Endothelial cell of umbilical vein (primary cell): ENCODE data around the gene PCDHGA5. TPM values are rescaled to one million over a fixed set of nuclear protein-coding genes. Genes with fewer than 3 reads are reported as not detected.

Experiments used
- BruUV-seq: library from RNA; stranded (reverse); fragments of 400-500 nt; replicated peaks from 2 replicates; lab custom pipeline; 2021; lab: Mats Ljungman, UMichigan
- CTCF ChIA-PET: fragments of 300-600, 350-600 bp; sonication (Branson Sonifier 250); formaldehyde crosslinking; loops from one replicate; lab custom pipeline; 2021; ENCODE audit warnings: antibody characterized with exemption, inconsistent platforms; lab: Charles Lee
- POLR2A ChIA-PET: fragments of 300-600, 350-600 bp; sonication (Branson Sonifier 250); formaldehyde crosslinking; loops from one replicate; lab custom pipeline; 2021; ENCODE audit warnings: antibody characterized with exemption, inconsistent platforms; lab: Charles Lee
- DNase-seq: peaks from one replicate; pipeline ENCODE4 v3.0.0-alpha.2; 2011; ENCODE audit warnings: low read depth, low spot score
- FAIRE-seq: peaks from 2 replicates; lab custom pipeline; 2011; peaks lifted over from hg19 to GRCh38; lab: Jason Lieb, UNC
- H2AFZ ChIP-seq: 2 replicates; pipeline ENCODE4 v1.6.0; 2012; ENCODE audit warnings: low read depth, low read length, control low read depth, inconsistent platforms
- H3K27ac ChIP-seq: 2 replicates; pipeline ENCODE4 v1.5.1; 2011; ENCODE audit warnings: low read depth, mild to moderate bottlenecking, control low read depth, low read length, moderate library complexity; ENCODE audit not compliant: insufficient read depth
- H3K27me3 ChIP-seq, 2 experiments: 2 replicates each; pipeline versions ENCODE4 v1.6.0 to v1.6.1; 2011; ENCODE audit warnings: low read length in 2 of 2, mixed read lengths in 1 of 2; ENCODE audit not compliant: control insufficient read depth in 2 of 2, insufficient read depth in 2 of 2
- H3K36me3 ChIP-seq, 2 experiments: 2 replicates in 1 of 2; 3 replicates in 1 of 2; pipeline ENCODE4 v1.5.1; 2011; ENCODE audit warnings: low read length in 2 of 2, mild to moderate bottlenecking in 1 of 2, moderate library complexity in 1 of 2; ENCODE audit not compliant: control insufficient read depth in 2 of 2, insufficient read depth in 2 of 2; ENCODE audit errors: extremely low read depth in 1 of 2
- H3K4me1 ChIP-seq: 3 replicates; pipeline ENCODE4 v1.5.1; 2011; ENCODE audit warnings: mild to moderate bottlenecking, low read length; ENCODE audit not compliant: control insufficient read depth, insufficient read depth; ENCODE audit errors: extremely low read depth
- H3K4me2 ChIP-seq: 2 replicates; pipeline ENCODE4 v1.6.1; 2011; ENCODE audit warnings: low read length, control low read depth, mixed read lengths; ENCODE audit not compliant: insufficient read depth
- H3K4me3 ChIP-seq, 3 experiments: fragments of 200-600 bp in 1 of 3; sonication (generic), shearing (Covaris generic) in 1 of 3; replicated peaks in 1 of 3; 2 replicates each; pipeline ENCODE4 v1.5.1; 2011 to 2016; ENCODE audit warnings: control low read depth in 3 of 3, low read length in 3 of 3, mild to moderate bottlenecking in 2 of 3, inconsistent platforms in 1 of 3, low read depth in 1 of 3, moderate library complexity in 1 of 3; ENCODE audit not compliant: insufficient read depth in 1 of 3
- H3K79me2 ChIP-seq: 2 replicates; pipeline ENCODE4 v1.6.0; 2012; ENCODE audit warnings: low read length, inconsistent platforms; ENCODE audit not compliant: control insufficient read depth, insufficient read depth
- H3K9ac ChIP-seq: replicated peaks from 2 replicates; pipeline ENCODE3; 2011; ENCODE audit warnings: low read length, control low read depth; ENCODE audit not compliant: insufficient read depth; ENCODE audit errors: extremely low read depth
- H3K9me1 ChIP-seq: replicated peaks from 3 replicates; pipeline ENCODE4 v1.6.0; 2011; ENCODE audit warnings: mild to moderate bottlenecking, low read length; ENCODE audit not compliant: control insufficient read depth, insufficient read depth; ENCODE audit errors: extremely low read depth
- H3K9me3 ChIP-seq: replicated peaks from 2 replicates; pipeline ENCODE4 v1.5.1; 2012; ENCODE audit warnings: low read length, inconsistent platforms; ENCODE audit not compliant: control insufficient read depth, insufficient read depth
- H4K20me1 ChIP-seq: replicated peaks from 2 replicates; pipeline ENCODE3; 2011; ENCODE audit warnings: mild to moderate bottlenecking, low read length; ENCODE audit not compliant: control insufficient read depth, insufficient read depth; ENCODE audit errors: extremely low read depth
- EZH2 ChIP-seq: IDR thresholded peaks from 2 replicates; pipeline ENCODE4 v1.6.1; 2012; ENCODE audit warnings: borderline replicate concordance, low read depth, mild to moderate bottlenecking, moderate library complexity, low read length, inconsistent platforms; ENCODE audit not compliant: severe bottlenecking
- FOS ChIP-seq: IDR thresholded peaks from 2 replicates; pipeline ENCODE4 v1.6.1; 2011; ENCODE audit warnings: mild to moderate bottlenecking, low read length, moderate library complexity, borderline replicate concordance; ENCODE audit not compliant: insufficient read depth
- GATA2 ChIP-seq: IDR thresholded peaks from 2 replicates; pipeline ENCODE4 v1.7.0; 2011; ENCODE audit warnings: low read depth, mild to moderate bottlenecking, moderate library complexity, mixed read lengths, low read length; ENCODE audit not compliant: insufficient read length, insufficient read depth
- JUN ChIP-seq: IDR thresholded peaks from 2 replicates; pipeline ENCODE4 v1.6.1; 2011; ENCODE audit warnings: borderline replicate concordance, low read depth; ENCODE audit not compliant: insufficient read length, insufficient read depth
- MYC ChIP-seq: IDR thresholded peaks from one replicate; pipeline ENCODE4 v1.6.1; 2011; ENCODE audit warnings: mild to moderate bottlenecking, low read depth, low read length
- POLR2A ChIP-seq: IDR thresholded peaks from 2 replicates; pipeline ENCODE4 v1.6.1; 2012; ENCODE audit warnings: low read depth, mild to moderate bottlenecking, control low read depth, low read length
- POLR2AphosphoS5 ChIP-seq: IDR thresholded peaks from 2 replicates; pipeline ENCODE4 v1.6.1; 2012; ENCODE audit warnings: low read depth, mild to moderate bottlenecking, control low read depth, low read length, moderate library complexity; ENCODE audit not compliant: insufficient read depth
- dilution Hi-C: fragments of 300-500 bp; cut with MboI; formaldehyde crosslinking; loops from one replicate; pipeline ENCODE4 v1.15.0; 2019; ENCODE audit warnings: low sequenced_read_pairs; ENCODE audit not compliant: extremely low pct_ligation_motif_present
- intact Hi-C: fragments of 100-400 bp; cut with micrococcal nuclease; formaldehyde crosslinking; loops from one replicate; pipeline ENCODE4 v1.10.0; 2022
- polyA plus RNA-seq, 4 experiments: library from polyadenylated mRNA; depleted of rRNA in 3 of 4; stranded (reverse) in 3 of 4; unstranded in 1 of 4; fragments of >200 nt; gene quantifications; 2 replicates each; pipeline versions ENCODE4 v1.2.1 to v1.2.3, GENCODE V29; 2011 to 2012; ENCODE audit warnings: missing spikeins in 1 of 4
- total RNA-seq: library from RNA; stranded (reverse); gene quantifications from 2 replicates; pipeline ENCODE4 v1.2.3, GENCODE V29; 2021
- TF ChIP-seq, protein P1 (sequence below), 2 donors: IDR thresholded peaks; 1 replicate in 1 of 2; 2 replicates in 1 of 2; pipeline ENCODE4 v1.5.1; 2011; ENCODE audit warnings: low read length in 2 of 2, mild to moderate bottlenecking in 2 of 2, moderate library complexity in 2 of 2, control low read depth in 1 of 2, inconsistent platforms in 1 of 2, low read depth in 1 of 2; ENCODE audit not compliant: insufficient read depth in 1 of 2; ENCODE audit errors: extremely low read depth in 1 of 2
- TF ChIP-seq, protein P2 (sequence below): IDR thresholded peaks from 2 replicates; pipeline ENCODE4 v1.6.1; 2011; ENCODE audit not compliant: insufficient read depth, insufficient read length

Gene PCDHGA5
- total and polyA plus RNA-seq, 2 donors (not counting 3 experiments of a cell fraction or from before 2014, with no cell fraction given), result 0.36 to 0.93 TPM

DNA sequence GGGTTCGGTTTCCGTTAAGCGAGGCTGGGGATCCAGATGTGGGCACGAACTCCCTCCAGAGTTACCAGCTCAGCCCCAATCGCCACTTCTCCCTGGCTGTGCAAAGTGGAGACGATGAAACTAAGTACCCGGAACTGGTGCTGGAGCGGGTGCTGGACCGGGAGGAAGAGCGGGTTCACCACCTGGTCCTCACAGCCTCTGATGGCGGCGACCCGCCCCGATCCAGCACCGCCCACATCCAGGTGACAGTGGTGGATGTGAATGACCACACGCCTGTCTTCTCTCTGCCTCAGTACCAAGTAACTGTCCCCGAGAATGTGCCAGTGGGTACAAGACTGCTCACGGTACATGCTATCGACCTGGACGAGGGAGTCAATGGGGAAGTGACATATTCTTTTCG is 19.4 kb downstream of the PCDHGA5 start:
- Histone ChIP-seq H3K36me3 (no peaks in the 10 kb centered on the region), H3K4me3 (no peak overlapping the region), H3K27me3 (peaks cover 31 to 63% of the 10 kb centered on the region in 2 experiments), H3K9me1 (no peaks in the 10 kb centered on the region), H3K9me3 (no peaks in the 10 kb centered on the region), H2AFZ (no peak overlapping the region), H3K27ac (no peak overlapping the region), H3K9ac (no peak overlapping the region), H3K4me2 (no peak overlapping the region), H4K20me1 (no peaks in the 10 kb centered on the region), H3K79me2 (no peaks in the 10 kb centered on the region), H3K4me1 (no peaks in the 10 kb centered on the region)
- dilution Hi-C loops, result no loop called here
- ChIA-PET POLR2A (no interaction called here), CTCF (interaction anchor here (0.8 to 2.2 kb wide), 11 partner anchors 9 to 184 kb away, joined by 3 to 11 read pairs (median 5); partner anchors contain the start of genes PCDHGA1, PCDHGA11, PCDHGA12 and PCDHGA2)
- intact Hi-C loops, result no loop called here
- TF ChIP-seq, protein P1, sequence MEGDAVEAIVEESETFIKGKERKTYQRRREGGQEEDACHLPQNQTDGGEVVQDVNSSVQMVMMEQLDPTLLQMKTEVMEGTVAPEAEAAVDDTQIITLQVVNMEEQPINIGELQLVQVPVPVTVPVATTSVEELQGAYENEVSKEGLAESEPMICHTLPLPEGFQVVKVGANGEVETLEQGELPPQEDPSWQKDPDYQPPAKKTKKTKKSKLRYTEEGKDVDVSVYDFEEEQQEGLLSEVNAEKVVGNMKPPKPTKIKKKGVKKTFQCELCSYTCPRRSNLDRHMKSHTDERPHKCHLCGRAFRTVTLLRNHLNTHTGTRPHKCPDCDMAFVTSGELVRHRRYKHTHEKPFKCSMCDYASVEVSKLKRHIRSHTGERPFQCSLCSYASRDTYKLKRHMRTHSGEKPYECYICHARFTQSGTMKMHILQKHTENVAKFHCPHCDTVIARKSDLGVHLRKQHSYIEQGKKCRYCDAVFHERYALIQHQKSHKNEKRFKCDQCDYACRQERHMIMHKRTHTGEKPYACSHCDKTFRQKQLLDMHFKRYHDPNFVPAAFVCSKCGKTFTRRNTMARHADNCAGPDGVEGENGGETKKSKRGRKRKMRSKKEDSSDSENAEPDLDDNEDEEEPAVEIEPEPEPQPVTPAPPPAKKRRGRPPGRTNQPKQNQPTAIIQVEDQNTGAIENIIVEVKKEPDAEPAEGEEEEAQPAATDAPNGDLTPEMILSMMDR (IDR thresholded peaks at IDR 0.05; ENCODE audit: extremely low read depth in 1 of 2, insufficient read depth in 1 of 2, low read depth in 1 of 2, low read length in 2 of 2), result no peak
- peak; percentile 58 for TF ChIP-seq EZH2
- no TSS peak for BruUV-seq
- DNase-seq (no peak), FAIRE-seq (no peak)

DNA sequence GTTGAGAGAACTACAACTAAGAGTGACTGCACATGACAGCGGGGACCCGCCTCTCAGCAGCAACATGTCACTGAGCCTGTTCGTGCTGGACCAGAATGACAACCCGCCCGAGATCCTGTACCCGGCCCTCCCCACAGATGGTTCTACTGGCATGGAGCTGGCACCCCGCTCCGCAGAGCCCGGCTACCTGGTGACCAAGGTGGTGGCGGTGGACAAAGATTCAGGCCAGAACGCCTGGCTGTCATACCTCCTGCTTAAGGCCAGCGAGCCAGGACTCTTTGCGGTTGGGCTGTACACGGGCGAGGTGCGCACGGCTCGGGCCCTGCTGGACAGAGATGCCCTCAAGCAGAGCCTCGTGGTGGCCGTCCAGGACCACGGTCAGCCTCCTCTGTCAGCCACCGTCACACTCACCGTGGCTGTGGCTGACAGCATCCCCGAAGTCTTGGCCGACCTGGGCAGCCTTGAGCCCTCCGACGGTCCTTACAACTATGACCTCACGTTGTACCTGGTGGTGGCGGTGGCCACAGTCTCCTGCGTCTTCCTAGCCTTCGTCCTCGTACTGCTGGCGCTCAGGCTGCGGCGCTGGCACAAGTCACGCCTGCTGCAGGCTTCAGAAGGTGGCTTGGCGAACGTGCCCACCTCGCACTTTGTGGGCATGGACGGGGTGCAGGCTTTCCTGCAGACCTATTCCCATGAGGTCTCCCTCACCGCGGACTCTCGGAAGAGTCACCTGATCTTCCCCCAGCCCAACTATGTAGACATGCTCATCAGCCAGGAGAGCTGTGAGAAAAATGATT is 20.7 kb downstream of the PCDHGA5 start:
- no peak overlapping the region for H3K9ac ChIP-seq
- no peak for DNase-seq
- no peak overlapping the region for H3K27ac ChIP-seq
- no TSS peak for BruUV-seq
- no peaks in the 10 kb centered on the region for H3K9me1 ChIP-seq
- no peak overlapping the region for H3K4me2 ChIP-seq
- no peak for FAIRE-seq
- no peaks in the 10 kb centered on the region for H3K36me3 ChIP-seq
- POLR2A ChIA-PET, result no interaction called here
- H3K4me3 ChIP-seq, result no peak overlapping the region
- no peaks in the 10 kb centered on the region for H3K9me3 ChIP-seq
- intact Hi-C loops, result no loop called here
- H3K4me1 ChIP-seq, result no peaks in the 10 kb centered on the region
- no peaks in the 10 kb centered on the region for H4K20me1 ChIP-seq
- H3K79me2 ChIP-seq, result no peaks in the 10 kb centered on the region
- no peak overlapping the region for H2AFZ ChIP-seq
- dilution Hi-C loops, result no loop called here
- TF ChIP-seq, protein P2, sequence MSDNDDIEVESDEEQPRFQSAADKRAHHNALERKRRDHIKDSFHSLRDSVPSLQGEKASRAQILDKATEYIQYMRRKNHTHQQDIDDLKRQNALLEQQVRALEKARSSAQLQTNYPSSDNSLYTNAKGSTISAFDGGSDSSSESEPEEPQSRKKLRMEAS, result no peak
- TF ChIP-seq, protein P1 (IDR thresholded peaks at IDR 0.05; ENCODE audit: extremely low read depth in 1 of 2, insufficient read depth in 1 of 2, low read depth in 1 of 2, low read length in 2 of 2), result no peak
- TF ChIP-seq MYC, result no peak
- TF ChIP-seq POLR2AphosphoS5, result no peak
- no peak for TF ChIP-seq POLR2A
- TF ChIP-seq FOS, result no peak
- TF ChIP-seq GATA2, result no peak
- TF ChIP-seq EZH2, result no peak
- TF ChIP-seq JUN, result no peak
- peaks cover 36 to 66% of the 10 kb centered on the region in 2 experiments for H3K27me3 ChIP-seq
- CTCF ChIA-PET, result no interaction called here
